Trophoblast cell (in vitro differentiated cells and primary cell): ENCODE results near the gene KRT83.

Experiments
- DNase-seq, 2 donors: peaks; one replicate each; pipeline ENCODE4 v3.0.0-alpha.2; 2016
- H2AFZ ChIP-seq: 2 replicates; pipeline ENCODE4 v1.6.1; 2013; ENCODE audit warnings: low read length, moderate library complexity, mild to moderate bottlenecking; ENCODE audit not compliant: insufficient read depth, poor library complexity
- H2AK5ac ChIP-seq: 2 replicates; pipeline ENCODE4 v1.6.1; 2013; ENCODE audit warnings: mild to moderate bottlenecking, low read length
- H2BK120ac ChIP-seq: 2 replicates; pipeline ENCODE4 v1.6.1; 2013; ENCODE audit warnings: low read length, mild to moderate bottlenecking, moderate library complexity; ENCODE audit not compliant: insufficient read depth, poor library complexity
- H2BK12ac ChIP-seq: 2 replicates; pipeline ENCODE4 v1.6.1; 2013; ENCODE audit warnings: mild to moderate bottlenecking, low read length, moderate library complexity
- H2BK5ac ChIP-seq: 2 replicates; pipeline ENCODE4 v1.6.1; 2013; ENCODE audit warnings: low read length, low read depth, moderate library complexity, mild to moderate bottlenecking; ENCODE audit not compliant: poor library complexity
- H3K14ac ChIP-seq: 2 replicates; pipeline ENCODE4 v1.6.1; 2013; ENCODE audit warnings: mild to moderate bottlenecking, low read length
- H3K18ac ChIP-seq: 2 replicates; pipeline ENCODE4 v1.6.1; 2013; ENCODE audit warnings: mild to moderate bottlenecking, low read length
- H3K23ac ChIP-seq: 2 replicates; pipeline ENCODE4 v1.6.1; 2013; ENCODE audit warnings: low read length
- H3K27ac ChIP-seq: 2 replicates; pipeline ENCODE4 v1.5.1; 2013; ENCODE audit warnings: low read depth, mild to moderate bottlenecking, inconsistent platforms, low read length, moderate library complexity
- H3K27me3 ChIP-seq: 2 replicates; pipeline ENCODE4 v1.6.1; 2013; ENCODE audit warnings: inconsistent platforms, mild to moderate bottlenecking, low read length, moderate library complexity; ENCODE audit not compliant: insufficient read depth
- H3K36me3 ChIP-seq, 2 experiments: 1 replicate in 1 of 2; 2 replicates in 1 of 2; pipeline ENCODE4 v1.6.1; 2013; ENCODE audit warnings: low read length in 2 of 2, mild to moderate bottlenecking in 2 of 2, moderate library complexity in 1 of 2; ENCODE audit not compliant: insufficient read depth in 2 of 2, control insufficient read depth in 1 of 2
- H3K4ac ChIP-seq: 2 replicates; pipeline ENCODE4 v1.6.1; 2013; ENCODE audit warnings: low read depth, mild to moderate bottlenecking, low read length, moderate library complexity
- H3K4me1 ChIP-seq, 2 experiments: 1 replicate in 1 of 2; 2 replicates in 1 of 2; pipeline ENCODE4 v1.6.1; 2013; ENCODE audit warnings: low read length in 2 of 2, mild to moderate bottlenecking in 2 of 2, moderate library complexity in 1 of 2; ENCODE audit not compliant: insufficient read depth in 2 of 2, control insufficient read depth in 1 of 2
- H3K4me2 ChIP-seq: 2 replicates; pipeline ENCODE4 v1.6.1; 2013; ENCODE audit warnings: inconsistent platforms, mild to moderate bottlenecking, low read length, moderate library complexity
- H3K4me3 ChIP-seq: 2 replicates; pipeline ENCODE4 v1.5.1; 2013; ENCODE audit warnings: mild to moderate bottlenecking, low read depth, low read length, inconsistent platforms
- H3K79me1 ChIP-seq: one replicate; pipeline ENCODE4 v1.6.1; 2013; ENCODE audit warnings: low read length
- H3K79me2 ChIP-seq: 2 replicates; pipeline ENCODE4 v1.6.1; 2013; ENCODE audit warnings: low read length, mild to moderate bottlenecking; ENCODE audit not compliant: control insufficient read depth, insufficient read depth, poor library complexity
- H3K9ac ChIP-seq: 2 replicates; pipeline ENCODE4 v1.6.1; 2013; ENCODE audit warnings: mild to moderate bottlenecking, low read length
- H3K9me3 ChIP-seq: 2 replicates; pipeline ENCODE4 v1.6.1; 2013; ENCODE audit warnings: low read depth, mild to moderate bottlenecking, control low read depth, inconsistent platforms, low read length; ENCODE audit not compliant: insufficient read depth
- H4K12ac ChIP-seq: 2 replicates; pipeline ENCODE4 v1.6.1; 2013; ENCODE audit warnings: low read depth, mild to moderate bottlenecking, low read length, moderate library complexity
- H4K8ac ChIP-seq: 2 replicates; pipeline ENCODE4 v1.6.1; 2013; ENCODE audit warnings: low read depth, mild to moderate bottlenecking, low read length, moderate library complexity
- H4K91ac ChIP-seq: one replicate; pipeline ENCODE4 v1.6.1; 2013; ENCODE audit warnings: low read depth, mild to moderate bottlenecking, low read length, moderate library complexity
- WGBS: extraction: QIAGEN DNeasy Blood & Tissue Kit; methylation state at CpG from one replicate; pipeline ENCODE4 v1.1.7; 2013; ENCODE audit warnings: missing lambda C conversion rate; ENCODE audit not compliant: insufficient read length, insufficient coverage; ENCODE audit errors: extremely low coverage; 5-methylcytosine and 5-hydroxymethylcytosine counted together

The KRT83 gene

GRCh38 chr12:52341066-52341580 is 19.9 kb upstream of the KRT83 start:
- no peak overlapping the region for H3K9ac ChIP-seq
- no peaks in the 10 kb centered on the region for H3K79me2 ChIP-seq
- H3K4me2 ChIP-seq: no peak overlapping the region
- no peaks in the 10 kb centered on the region for H3K9me3 ChIP-seq
- no peak overlapping the region for H2BK5ac ChIP-seq
- H3K18ac ChIP-seq: no peak overlapping the region
- H3K14ac ChIP-seq: no peak overlapping the region
- WGBS: no CpG with 5 or more reads among the region's 14 CpGs
- H2AK5ac ChIP-seq: no peak overlapping the region
- no peak overlapping the region for H4K8ac ChIP-seq
- no peak overlapping the region for H2BK12ac ChIP-seq
- H4K12ac ChIP-seq: no peak overlapping the region
- no peaks in the 10 kb centered on the region for H3K79me1 ChIP-seq
- H4K91ac ChIP-seq: no peak overlapping the region
- H3K23ac ChIP-seq: no peak overlapping the region
- H3K27ac ChIP-seq: no peak overlapping the region
- no peak overlapping the region for H3K4me3 ChIP-seq
- H3K4me1 ChIP-seq: peaks cover 5 to 7% of the 10 kb centered on the region in 2 experiments
- H3K36me3 ChIP-seq: no peaks in the 10 kb centered on the region
- H3K4ac ChIP-seq: no peak overlapping the region
- no peak overlapping the region for H2AFZ ChIP-seq
- H2BK120ac ChIP-seq: no peak overlapping the region
- no peak for DNase-seq
- no peaks in the 10 kb centered on the region for H3K27me3 ChIP-seq

GRCh38 chr12:52338241-52338960 is 17.2 kb upstream of the KRT83 start:
- Histone ChIP-seq H3K4me2 (no peak overlapping the region), H3K79me1 (no peaks in the 10 kb centered on the region)
- WGBS: no CpG with 5 or more reads among the region's 10 CpGs

GRCh38 chr12:52337054-52337453 is 15.9 kb upstream of the KRT83 start:
- H2AK5ac ChIP-seq: no peak overlapping the region
- H3K4me2 ChIP-seq: no peak overlapping the region
- H2BK5ac ChIP-seq: no peak overlapping the region
- no peak overlapping the region for H3K27ac ChIP-seq
- no peaks in the 10 kb centered on the region for H3K79me1 ChIP-seq
- H3K4me3 ChIP-seq: no peak overlapping the region
- no peaks in the 10 kb centered on the region for H3K79me2 ChIP-seq
- H3K36me3 ChIP-seq: no peaks in the 10 kb centered on the region
- no peak overlapping the region for H2BK120ac ChIP-seq
- no peak overlapping the region for H3K14ac ChIP-seq
- no peak for DNase-seq
- no peak overlapping the region for H3K4ac ChIP-seq
- no peaks in the 10 kb centered on the region for H3K27me3 ChIP-seq
- H3K4me1 ChIP-seq: peaks cover 3 to 4% of the 10 kb centered on the region in 2 experiments
- H4K8ac ChIP-seq: no peak overlapping the region
- H3K9me3 ChIP-seq: peaks cover 3% of the 10 kb centered on the region
- H3K23ac ChIP-seq: no peak overlapping the region
- no peak overlapping the region for H3K9ac ChIP-seq
- H3K18ac ChIP-seq: no peak overlapping the region
- H4K12ac ChIP-seq: no peak overlapping the region
- H4K91ac ChIP-seq: no peak overlapping the region
- no peak overlapping the region for H2BK12ac ChIP-seq
- WGBS: no CpG with 5 or more reads among the region's 1 CpG
- no peak overlapping the region for H2AFZ ChIP-seq

More at GRCh38 chr12:52338241-52338960, 17.2 kb upstream of the KRT83 start:
- no peak overlapping the region for H3K27ac ChIP-seq
- H3K27me3 ChIP-seq: no peaks in the 10 kb centered on the region
- H2AK5ac ChIP-seq: no peak overlapping the region
- no peak overlapping the region for H4K12ac ChIP-seq
- H3K18ac ChIP-seq: no peak overlapping the region
- DNase-seq: no peak
- H2BK5ac ChIP-seq: no peak overlapping the region
- H2BK120ac ChIP-seq: no peak overlapping the region
- no peaks in the 10 kb centered on the region for H3K79me2 ChIP-seq
- H3K9ac ChIP-seq: no peak overlapping the region
- H3K9me3 ChIP-seq: peaks cover 3% of the 10 kb centered on the region
- H3K4ac ChIP-seq: no peak overlapping the region
- H4K8ac ChIP-seq: no peak overlapping the region
- H3K14ac ChIP-seq: no peak overlapping the region
- H3K23ac ChIP-seq: no peak overlapping the region
- H4K91ac ChIP-seq: no peak overlapping the region
- no peak overlapping the region for H3K4me3 ChIP-seq
- no peak overlapping the region for H2AFZ ChIP-seq
- H2BK12ac ChIP-seq: no peak overlapping the region
- H3K36me3 ChIP-seq: no peaks in the 10 kb centered on the region
- peaks cover 3% of the 10 kb centered on the region in 2 experiments for H3K4me1 ChIP-seq

GRCh38 chr12:52336641-52337040 is 15.4 kb upstream of the KRT83 start:
- Histone ChIP-seq H3K36me3 (no peaks in the 10 kb centered on the region), H3K9ac (no peak overlapping the region), H2BK5ac (no peak overlapping the region), H4K8ac (no peak overlapping the region), H2BK120ac (no peak overlapping the region), H4K91ac (no peak overlapping the region), H3K27me3 (no peaks in the 10 kb centered on the region), H3K4ac (no peak overlapping the region), H3K4me2 (no peak overlapping the region), H3K4me3 (no peak overlapping the region), H2AFZ (no peak overlapping the region), H3K23ac (no peak overlapping the region), H2AK5ac (no peak overlapping the region), H3K18ac (no peak overlapping the region), H2BK12ac (no peak overlapping the region), H3K9me3 (peaks cover 3% of the 10 kb centered on the region), H3K4me1 (peaks cover 3 to 4% of the 10 kb centered on the region in 2 experiments), H3K27ac (no peak overlapping the region), H4K12ac (no peak overlapping the region), H3K79me1 (no peaks in the 10 kb centered on the region), H3K79me2 (no peaks in the 10 kb centered on the region), H3K14ac (no peak overlapping the region)
- no peak for DNase-seq
- WGBS: no CpG with 5 or more reads among the region's 2 CpGs
